Measurements from ENCODE around the gene SEL1L3. TPM values are rescaled to one million over a fixed set of nuclear protein-coding genes. Genes with fewer than 3 reads are reported as not detected.

Gene SEL1L3
- total RNA-seq, 2 experiments from 2014 or later: 180 to 313 TPM

DNA sequence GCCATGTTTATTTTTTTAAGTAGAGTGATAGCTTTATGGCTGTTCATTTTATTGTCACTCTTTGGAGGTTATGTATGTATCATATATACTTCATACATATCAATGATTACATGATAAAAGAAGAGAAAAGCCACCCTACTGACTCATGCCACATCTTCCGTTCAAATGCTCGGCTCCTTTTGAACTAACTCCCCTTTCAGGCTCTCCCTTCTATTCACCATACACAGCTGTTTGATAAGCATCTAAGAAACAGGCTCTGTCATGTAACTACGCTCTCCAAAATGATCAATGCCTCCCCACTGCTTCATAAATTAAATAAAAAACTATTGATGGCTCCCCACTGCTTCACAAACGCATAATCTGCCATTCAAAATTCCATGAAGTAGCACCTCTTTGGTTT lies 89.4 kb downstream of the SEL1L3 start:
- Histone ChIP-seq H3K4me3 (ENCODE audit: low read depth, low read length, poor library complexity, severe bottlenecking) (no peak overlapping the region), H2AFZ (ENCODE audit: low read length) (no peak overlapping the region), H4K20me1 (ENCODE audit: insufficient read depth, low read length) (no peaks in the 10 kb centered on the region), H3K27ac (ENCODE audit: low read depth, low read length, poor library complexity, severe bottlenecking) (no peak overlapping the region), H3K79me2 (ENCODE audit: insufficient read depth, low read depth, low read length) (no peaks in the 10 kb centered on the region), H3K36me3 (ENCODE audit: insufficient read depth, low read length) (peaks cover 95% of the 10 kb centered on the region), H3K9me3 (ENCODE audit: low read length) (no peaks in the 10 kb centered on the region), H3K4me1 (ENCODE audit: insufficient read depth, low read length, poor library complexity, severe bottlenecking) (no peaks in the 10 kb centered on the region), H3K9me2 (ENCODE audit: insufficient read depth, low read length) (no peaks in the 10 kb centered on the region), H3K4me2 (ENCODE audit: low read length) (no peak overlapping the region)
- no peak for DNase-seq (ENCODE audit: low spot score)
- no TSS peak for BruUV-seq (replicated peaks)
- intact Hi-C loops (cut with micrococcal nuclease; ENCODE audit: unreplicated experiment): no loop called here
- ChIA-PET CTCF (ENCODE audit: unreplicated experiment) (no interaction called here), POLR2A (no interaction called here)
- TF ChIP-seq EZH2phosphoT487 (IDR thresholded peaks at IDR 0.05; ENCODE audit: borderline replicate concordance, low read depth, low read length): no peak
- TF ChIP-seq, protein P1, sequence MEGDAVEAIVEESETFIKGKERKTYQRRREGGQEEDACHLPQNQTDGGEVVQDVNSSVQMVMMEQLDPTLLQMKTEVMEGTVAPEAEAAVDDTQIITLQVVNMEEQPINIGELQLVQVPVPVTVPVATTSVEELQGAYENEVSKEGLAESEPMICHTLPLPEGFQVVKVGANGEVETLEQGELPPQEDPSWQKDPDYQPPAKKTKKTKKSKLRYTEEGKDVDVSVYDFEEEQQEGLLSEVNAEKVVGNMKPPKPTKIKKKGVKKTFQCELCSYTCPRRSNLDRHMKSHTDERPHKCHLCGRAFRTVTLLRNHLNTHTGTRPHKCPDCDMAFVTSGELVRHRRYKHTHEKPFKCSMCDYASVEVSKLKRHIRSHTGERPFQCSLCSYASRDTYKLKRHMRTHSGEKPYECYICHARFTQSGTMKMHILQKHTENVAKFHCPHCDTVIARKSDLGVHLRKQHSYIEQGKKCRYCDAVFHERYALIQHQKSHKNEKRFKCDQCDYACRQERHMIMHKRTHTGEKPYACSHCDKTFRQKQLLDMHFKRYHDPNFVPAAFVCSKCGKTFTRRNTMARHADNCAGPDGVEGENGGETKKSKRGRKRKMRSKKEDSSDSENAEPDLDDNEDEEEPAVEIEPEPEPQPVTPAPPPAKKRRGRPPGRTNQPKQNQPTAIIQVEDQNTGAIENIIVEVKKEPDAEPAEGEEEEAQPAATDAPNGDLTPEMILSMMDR (conservative IDR thresholded peaks at IDR 0.05; ENCODE audit: low read length): no peak

DNA sequence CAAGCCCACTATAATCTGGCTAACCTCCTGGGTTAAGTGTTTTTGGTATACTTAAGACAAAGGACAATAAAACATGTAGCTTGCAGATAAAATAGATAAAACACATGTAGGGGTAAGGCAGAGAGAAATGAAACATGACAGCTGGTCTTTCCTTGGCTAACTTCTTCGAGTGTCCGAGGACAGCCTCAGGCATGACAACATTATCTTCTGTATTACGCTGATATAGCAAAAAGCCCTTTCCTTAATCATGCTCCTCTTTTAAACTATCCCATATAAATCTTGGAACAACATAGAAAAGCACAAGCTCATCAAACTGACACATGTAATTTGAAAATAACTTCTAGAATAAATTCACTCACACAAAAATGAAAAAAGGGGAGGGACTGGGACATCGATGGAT lies 91.1 kb downstream of the SEL1L3 start:
- Histone ChIP-seq H3K4me2 (ENCODE audit: low read length) (no peak overlapping the region), H2AFZ (ENCODE audit: low read length) (no peak overlapping the region), H3K36me3 (ENCODE audit: insufficient read depth, low read length) (peaks cover 95% of the 10 kb centered on the region), H3K4me3 (ENCODE audit: low read depth, low read length, poor library complexity, severe bottlenecking) (no peak overlapping the region), H4K20me1 (ENCODE audit: insufficient read depth, low read length) (no peaks in the 10 kb centered on the region), H3K27ac (ENCODE audit: low read depth, low read length, poor library complexity, severe bottlenecking) (no peak overlapping the region), H3K79me2 (ENCODE audit: insufficient read depth, low read depth, low read length) (no peaks in the 10 kb centered on the region), H3K9me3 (ENCODE audit: low read length) (no peaks in the 10 kb centered on the region), H3K4me1 (ENCODE audit: insufficient read depth, low read length, poor library complexity, severe bottlenecking) (no peaks in the 10 kb centered on the region), H3K9me2 (ENCODE audit: insufficient read depth, low read length) (no peaks in the 10 kb centered on the region)
- no TSS peak for BruUV-seq (replicated peaks)
- TF ChIP-seq, protein P1 (conservative IDR thresholded peaks at IDR 0.05; ENCODE audit: low read length): no peak
- TF ChIP-seq EZH2phosphoT487 (IDR thresholded peaks at IDR 0.05; ENCODE audit: borderline replicate concordance, low read depth, low read length): no peak
- ChIA-PET CTCF (ENCODE audit: unreplicated experiment) (no interaction called here), POLR2A (interaction anchor here (1.0 to 1.3 kb wide), 2 partner anchors 9 to 18 kb away, joined by 3 to 5 read pairs; no protein-coding TSS in a partner anchor)
- intact Hi-C loops (cut with micrococcal nuclease; ENCODE audit: unreplicated experiment): no loop called here
- DNase-seq (ENCODE audit: low spot score): no peak

DNA sequence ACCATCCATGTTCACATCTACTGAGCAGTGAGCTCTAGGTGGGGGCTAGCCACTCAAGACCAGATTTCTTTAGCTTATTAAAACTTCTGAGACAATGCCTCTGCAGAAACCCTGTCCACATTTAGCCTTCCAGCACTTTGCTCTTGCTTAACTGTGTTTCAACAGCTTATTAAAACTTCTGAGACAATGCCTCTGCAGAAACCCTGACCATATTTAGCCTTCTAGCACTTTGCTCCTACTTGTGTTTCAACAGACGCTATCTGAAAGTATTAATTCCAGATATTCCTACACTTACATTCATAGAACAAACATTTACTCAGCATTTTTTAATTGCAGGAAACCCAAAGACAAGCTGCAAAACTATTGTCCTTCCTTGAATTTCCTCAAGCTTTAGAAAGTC lies 91.9 kb downstream of the SEL1L3 start:
- ChIA-PET CTCF (ENCODE audit: unreplicated experiment) (no interaction called here), POLR2A (interaction anchor here (0.6 to 1.3 kb wide), 4 partner anchors 8 to 145 kb away, joined by 3 to 5 read pairs (median 3); no protein-coding TSS in a partner anchor)
- TF ChIP-seq, protein P1 (conservative IDR thresholded peaks at IDR 0.05; ENCODE audit: low read length): no peak
- TF ChIP-seq EZH2phosphoT487 (IDR thresholded peaks at IDR 0.05; ENCODE audit: borderline replicate concordance, low read depth, low read length): no peak
- Histone ChIP-seq H3K9me2 (ENCODE audit: insufficient read depth, low read length) (no peaks in the 10 kb centered on the region), H3K4me2 (ENCODE audit: low read length) (no peak overlapping the region), H3K4me1 (ENCODE audit: insufficient read depth, low read length, poor library complexity, severe bottlenecking) (no peaks in the 10 kb centered on the region), H3K36me3 (ENCODE audit: insufficient read depth, low read length) (peaks cover 95% of the 10 kb centered on the region), H3K9me3 (ENCODE audit: low read length) (no peaks in the 10 kb centered on the region), H2AFZ (ENCODE audit: low read length) (no peak overlapping the region), H3K4me3 (ENCODE audit: low read depth, low read length, poor library complexity, severe bottlenecking) (no peak overlapping the region), H3K79me2 (ENCODE audit: insufficient read depth, low read depth, low read length) (no peaks in the 10 kb centered on the region), H4K20me1 (ENCODE audit: insufficient read depth, low read length) (no peaks in the 10 kb centered on the region), H3K27ac (ENCODE audit: low read depth, low read length, poor library complexity, severe bottlenecking) (no peak overlapping the region)
- DNase-seq (ENCODE audit: low spot score): no peak
- intact Hi-C loops (cut with micrococcal nuclease; ENCODE audit: unreplicated experiment): no loop called here
- TSS peak; percentile 7 for BruUV-seq (replicated peaks)

All from OCI-LY7 (cell line).